ENCODE results near the gene ABCC6. TPM values are rescaled to one million over a fixed set of nuclear protein-coding genes. Genes with fewer than 3 reads are reported as not detected.
"Not testable (repeated sequence)": the region's sequence is repeated elsewhere in the genome, so short reads cannot be mapped to it uniquely, and the experiment has no call there.

Gene ABCC6
- total and polyA plus RNA-seq, 7 experiments from 2014 or later = 0.08 to 3.9 (median 0.15) TPM; not detected in 3

DNA sequence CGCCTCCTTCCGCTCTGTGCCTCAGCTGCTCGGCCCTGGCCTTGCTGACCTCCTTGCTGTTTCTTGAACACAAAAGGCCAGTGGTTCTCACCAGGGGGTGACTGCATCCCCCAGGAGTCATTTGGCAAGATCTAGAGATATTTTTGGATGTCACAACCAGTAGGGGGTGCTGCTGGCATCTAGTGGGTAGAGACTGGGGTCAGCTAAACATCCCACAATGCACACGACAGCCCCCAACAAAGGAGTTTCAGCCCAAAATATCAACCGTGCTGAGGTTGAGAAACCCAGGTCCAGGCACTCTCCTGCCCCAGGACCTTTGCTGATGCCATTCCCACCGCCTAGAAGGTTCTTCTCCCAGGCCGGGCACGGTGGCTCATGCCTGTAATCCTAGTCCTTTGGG, 39.7 kb downstream of the ABCC6 start:
- no peaks in the 10 kb centered on the region for H3K36me3 Mint-ChIP-seq
- POLR2A ChIA-PET = no interaction called here
- ATAC-seq (no peak), DNase-seq (no peak)
- Histone ChIP-seq H3K27me3 (ENCODE audit: control insufficient read depth in 2 of 2, insufficient read depth in 2 of 2, low read length in 2 of 2) (no peaks in the 10 kb centered on the region), H3K9me3 (ENCODE audit: control insufficient read depth in 2 of 3, low read length in 3 of 3) (no peaks in the 10 kb centered on the region), H3K27ac (ENCODE audit: low read depth, low read length) (no peak overlapping the region), H3K36me3 (ENCODE audit: control insufficient read depth in 2 of 3, insufficient read depth in 3 of 3, low read length in 3 of 3) (no peaks in the 10 kb centered on the region), H3K4me1 (ENCODE audit: control insufficient read depth in 2 of 2, insufficient read depth in 2 of 2, low read length in 2 of 2) (no peaks in the 10 kb centered on the region), H3K4me3 (ENCODE audit: low read length) (no peak overlapping the region)
- no peak overlapping the region for H3K4me3 Mint-ChIP-seq
- peaks cover 0 to 10% (median 0%) of the 10 kb centered on the region in 5 donors for H3K27me3 Mint-ChIP-seq
- H3K9me3 Mint-ChIP-seq = no peaks in the 10 kb centered on the region
- H3K4me1 Mint-ChIP-seq = peaks cover 0 to 3% (median 0%) of the 10 kb centered on the region in 7 donors
- intact Hi-C loops (cut with micrococcal nuclease) = no loop called here
- H3K27ac Mint-ChIP-seq = no peak overlapping the region
- CTCF ChIA-PET = no interaction called here

DNA sequence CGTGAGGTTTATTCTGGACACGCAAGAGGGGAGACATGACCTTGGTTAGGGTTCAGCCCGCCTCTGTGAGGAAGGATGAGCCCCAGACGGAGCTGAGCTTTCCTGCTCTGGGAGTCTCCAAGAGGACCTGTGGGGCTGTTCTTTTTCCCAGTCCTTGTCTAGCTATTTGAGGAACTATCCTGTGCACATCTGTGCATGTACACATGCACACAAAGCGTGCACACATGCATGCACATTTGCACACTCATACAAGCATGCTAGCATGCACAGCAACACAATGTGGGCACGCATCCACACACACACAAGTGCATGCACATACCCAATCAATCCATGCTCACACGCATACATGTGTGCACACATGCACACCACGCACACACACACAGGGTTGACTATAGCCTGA, 40.4 kb downstream of the ABCC6 start:
- no peak overlapping the region for H3K4me3 Mint-ChIP-seq

GRCh38 chr16:16181748-16182147, 41.5 kb downstream of the ABCC6 start:
- ATAC-seq; H3K4me1 Mint-ChIP-seq; H3K36me3 ChIP-seq (ENCODE audit: control insufficient read depth in 2 of 3, insufficient read depth in 3 of 3, low read length in 3 of 3); H3K9me3 Mint-ChIP-seq; H3K27ac Mint-ChIP-seq; H3K36me3 Mint-ChIP-seq; POLR2A ChIA-PET; H3K4me3 Mint-ChIP-seq; H3K27ac ChIP-seq (ENCODE audit: low read depth, low read length); H3K4me1 ChIP-seq (ENCODE audit: control insufficient read depth in 2 of 2, insufficient read depth in 2 of 2, low read length in 2 of 2); H3K4me3 ChIP-seq (ENCODE audit: low read length); CTCF ChIA-PET; intact Hi-C loops (cut with micrococcal nuclease); H3K9me3 ChIP-seq (ENCODE audit: control insufficient read depth in 2 of 3, low read length in 3 of 3); H3K27me3 ChIP-seq (ENCODE audit: control insufficient read depth in 2 of 2, insufficient read depth in 2 of 2, low read length in 2 of 2); DNase-seq; H3K27me3 Mint-ChIP-seq: not testable (repeated sequence)

More for the DNA sequence above, 40.4 kb downstream of the ABCC6 start:
- H3K4me1 ChIP-seq (ENCODE audit: control insufficient read depth in 2 of 2, insufficient read depth in 2 of 2, low read length in 2 of 2) = no peaks in the 10 kb centered on the region
- H3K27me3 ChIP-seq (ENCODE audit: control insufficient read depth in 2 of 2, insufficient read depth in 2 of 2, low read length in 2 of 2) = no peaks in the 10 kb centered on the region
- intact Hi-C loops (cut with micrococcal nuclease) = no loop called here
- no peak overlapping the region for H3K4me3 ChIP-seq (ENCODE audit: low read length)
- ChIA-PET POLR2A (no interaction called here), CTCF (no interaction called here)
- no peaks in the 10 kb centered on the region for H3K9me3 ChIP-seq (ENCODE audit: control insufficient read depth in 2 of 3, low read length in 3 of 3)
- ATAC-seq (no peak), DNase-seq (no peak)
- no peak overlapping the region for H3K27ac ChIP-seq (ENCODE audit: low read depth, low read length)
- Mint-ChIP-seq H3K36me3 (no peaks in the 10 kb centered on the region), H3K27me3 (peaks cover 0 to 10% (median 0%) of the 10 kb centered on the region in 5 donors), H3K4me1 (peaks cover 0 to 3% (median 0%) of the 10 kb centered on the region in 7 donors), H3K9me3 (no peaks in the 10 kb centered on the region), H3K27ac (no peak overlapping the region)
- H3K36me3 ChIP-seq (ENCODE audit: control insufficient read depth in 2 of 3, insufficient read depth in 3 of 3, low read length in 3 of 3) = no peaks in the 10 kb centered on the region

- ATAC-seq (no peak), DNase-seq (no peak)
- Mint-ChIP-seq H3K4me3 (no peak overlapping the region), H3K27me3 (peaks cover 0 to 10% (median 0%) of the 10 kb centered on the region in 5 donors), H3K9me3 (peaks cover 0 to 10% (median 0%) of the 10 kb centered on the region in 11 donors), H3K4me1 (peaks cover 0 to 3% (median 0%) of the 10 kb centered on the region in 7 donors), H3K27ac (no peak overlapping the region), H3K36me3 (no peaks in the 10 kb centered on the region)
- Histone ChIP-seq H3K4me1 (ENCODE audit: control insufficient read depth in 2 of 2, insufficient read depth in 2 of 2, low read length in 2 of 2) (no peaks in the 10 kb centered on the region), H3K27ac (ENCODE audit: low read depth, low read length) (no peak overlapping the region), H3K27me3 (ENCODE audit: control insufficient read depth in 2 of 2, insufficient read depth in 2 of 2, low read length in 2 of 2) (no peaks in the 10 kb centered on the region), H3K4me3 (ENCODE audit: low read length) (no peak overlapping the region), H3K36me3 (ENCODE audit: control insufficient read depth in 2 of 3, insufficient read depth in 3 of 3, low read length in 3 of 3) (no peaks in the 10 kb centered on the region), H3K9me3 (ENCODE audit: control insufficient read depth in 2 of 3, low read length in 3 of 3) (no peaks in the 10 kb centered on the region)
- intact Hi-C loops (cut with micrococcal nuclease) = no loop called here
- ChIA-PET CTCF (interaction anchor here (0.7 kb wide), 1 partner anchor 15 kb away, joined by 3 read pairs; no protein-coding TSS in a partner anchor), POLR2A (no interaction called here)
Measured at GRCh38 chr16:16178455-16179162, 44.7 kb downstream of the ABCC6 start.

DNA sequence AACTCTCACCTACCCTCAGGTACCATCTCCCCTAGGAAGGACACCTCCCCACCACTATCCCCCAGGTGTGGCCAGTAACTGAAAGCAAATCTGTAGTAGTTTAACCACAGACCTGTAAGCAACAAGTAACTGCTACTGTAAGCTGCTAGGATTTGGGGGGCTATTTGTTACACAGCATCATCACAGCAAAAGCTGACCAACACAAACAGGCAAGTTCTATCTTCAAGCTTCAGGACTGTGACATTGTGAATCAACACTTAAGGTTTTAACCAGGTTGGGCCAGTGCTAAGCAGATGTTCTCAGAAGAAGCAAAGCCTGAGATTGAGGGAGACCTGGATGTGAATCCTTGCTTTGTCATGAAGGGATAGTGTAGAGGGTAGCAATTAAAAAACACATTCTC, 47.0 kb downstream of the ABCC6 start:
- H3K4me1 Mint-ChIP-seq = peaks cover 0 to 5% (median 0%) of the 10 kb centered on the region in 7 donors
- H3K27ac Mint-ChIP-seq = no peak overlapping the region
- DNase-seq (no peak), ATAC-seq (no peak)
- H3K9me3 Mint-ChIP-seq = peaks cover 0 to 10% (median 0%) of the 10 kb centered on the region in 11 donors
- H3K36me3 Mint-ChIP-seq = no peaks in the 10 kb centered on the region
- intact Hi-C loops (cut with micrococcal nuclease) = no loop called here
- H3K36me3 ChIP-seq (ENCODE audit: control insufficient read depth in 2 of 3, insufficient read depth in 3 of 3, low read length in 3 of 3) = no peaks in the 10 kb centered on the region
- no peak overlapping the region for H3K4me3 Mint-ChIP-seq
- no peaks in the 10 kb centered on the region for H3K4me1 ChIP-seq (ENCODE audit: control insufficient read depth in 2 of 2, insufficient read depth in 2 of 2, low read length in 2 of 2)
- peaks cover 0 to 2% (median 0%) of the 10 kb centered on the region in 5 donors for H3K27me3 Mint-ChIP-seq
- no peak overlapping the region for H3K27ac ChIP-seq (ENCODE audit: low read depth, low read length)
- no peaks in the 10 kb centered on the region for H3K27me3 ChIP-seq (ENCODE audit: control insufficient read depth in 2 of 2, insufficient read depth in 2 of 2, low read length in 2 of 2)
- H3K9me3 ChIP-seq (ENCODE audit: control insufficient read depth in 2 of 3, low read length in 3 of 3) = no peaks in the 10 kb centered on the region
- POLR2A ChIA-PET = no interaction called here
- CTCF ChIA-PET = no interaction called here
- no peak overlapping the region for H3K4me3 ChIP-seq (ENCODE audit: low read length)

DNA sequence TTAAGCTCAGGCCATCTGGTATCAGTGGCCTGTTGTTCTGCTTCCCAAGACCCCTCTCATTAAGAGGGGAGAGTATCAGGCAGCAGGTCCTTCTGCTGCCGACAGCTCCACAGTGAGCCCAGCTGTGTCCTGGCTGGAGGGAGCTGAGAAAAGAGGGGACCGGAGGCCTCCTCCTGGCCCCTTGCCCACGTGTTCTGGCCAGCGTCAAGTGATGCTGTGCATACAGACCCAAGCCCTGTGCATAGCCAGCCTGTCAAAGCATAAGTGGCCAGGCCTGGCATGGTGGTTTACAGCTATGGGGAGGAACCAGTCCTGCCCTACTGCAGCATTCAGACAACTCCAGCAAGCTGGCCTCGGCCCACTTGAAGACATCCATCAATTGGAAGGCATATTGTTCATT, 48.0 kb downstream of the ABCC6 start:
- H3K36me3 Mint-ChIP-seq = no peaks in the 10 kb centered on the region
- peaks cover 0 to 3% (median 0%) of the 10 kb centered on the region in 7 donors for H3K4me1 Mint-ChIP-seq
- ChIA-PET POLR2A (no interaction called here), CTCF (interaction anchor here (1.5 kb wide), 1 partner anchor 11 kb away, joined by 3 read pairs; no protein-coding TSS in a partner anchor)
- ATAC-seq = no peak
- H3K27ac Mint-ChIP-seq = no peak overlapping the region
- no peaks in the 10 kb centered on the region for H3K27me3 Mint-ChIP-seq
- H3K9me3 Mint-ChIP-seq = peaks cover 0 to 10% (median 0%) of the 10 kb centered on the region in 11 donors
- no peaks in the 10 kb centered on the region for H3K4me1 ChIP-seq (ENCODE audit: control insufficient read depth in 2 of 2, insufficient read depth in 2 of 2, low read length in 2 of 2)
- no peak for DNase-seq
- no peaks in the 10 kb centered on the region for H3K9me3 ChIP-seq (ENCODE audit: control insufficient read depth in 2 of 3, low read length in 3 of 3)
- H3K27me3 ChIP-seq (ENCODE audit: control insufficient read depth in 2 of 2, insufficient read depth in 2 of 2, low read length in 2 of 2) = no peaks in the 10 kb centered on the region
- no peak overlapping the region for H3K27ac ChIP-seq (ENCODE audit: low read depth, low read length)
- H3K4me3 ChIP-seq (ENCODE audit: low read length) = no peak overlapping the region
- no peak overlapping the region for H3K4me3 Mint-ChIP-seq
- intact Hi-C loops (cut with micrococcal nuclease) = no loop called here
- H3K36me3 ChIP-seq (ENCODE audit: control insufficient read depth in 2 of 3, insufficient read depth in 3 of 3, low read length in 3 of 3) = no peaks in the 10 kb centered on the region

- POLR2A ChIA-PET = no interaction called here
Measured at GRCh38 chr16:16172991-16173390, 50.3 kb downstream of the ABCC6 start.

More at GRCh38 chr16:16172991-16173390, 50.3 kb downstream of the ABCC6 start:
- intact Hi-C loops (cut with micrococcal nuclease) = no loop called here
- H3K27ac ChIP-seq (ENCODE audit: low read depth, low read length) = no peak overlapping the region
- Mint-ChIP-seq H3K27me3 (no peaks in the 10 kb centered on the region), H3K27ac (no peak overlapping the region), H3K9me3 (peaks cover 0 to 10% (median 0%) of the 10 kb centered on the region in 11 donors), H3K4me1 (peaks cover 0 to 3% (median 0%) of the 10 kb centered on the region in 7 donors), H3K4me3 (no peak overlapping the region), H3K36me3 (no peaks in the 10 kb centered on the region)
- ATAC-seq = no peak
- no peak for DNase-seq
- no peaks in the 10 kb centered on the region for H3K36me3 ChIP-seq (ENCODE audit: control insufficient read depth in 2 of 3, insufficient read depth in 3 of 3, low read length in 3 of 3)
- H3K27me3 ChIP-seq (ENCODE audit: control insufficient read depth in 2 of 2, insufficient read depth in 2 of 2, low read length in 2 of 2) = no peaks in the 10 kb centered on the region
- no peaks in the 10 kb centered on the region for H3K9me3 ChIP-seq (ENCODE audit: control insufficient read depth in 2 of 3, low read length in 3 of 3)
- no peak overlapping the region for H3K4me3 ChIP-seq (ENCODE audit: low read length)
- CTCF ChIA-PET = no interaction called here
- H3K4me1 ChIP-seq (ENCODE audit: control insufficient read depth in 2 of 2, insufficient read depth in 2 of 2, low read length in 2 of 2) = no peaks in the 10 kb centered on the region

Measured in naive thymus-derived CD4-positive, alpha-beta T cell (primary cell).